ENCODE data around the gene FRMD4A. TPM values are rescaled to one million over a fixed set of nuclear protein-coding genes. Genes with fewer than 3 reads are reported as not detected.

Gene FRMD4A
- total and polyA plus RNA-seq, 3 donors from 2014 or later: 15.0 to 20.8 (median 18.7) TPM

GRCh38 chr10:13690281-13690825, 640.4 kb downstream of the FRMD4A start:
- no peaks in the 10 kb centered on the region for H3K27me3 ChIP-seq
- H3K9me3 ChIP-seq: no peaks in the 10 kb centered on the region
- DNase-seq: no peak
- intact Hi-C loops (cut with DNase I; ENCODE audit: low total_unique reads): no loop called here
- TF ChIP-seq POLR2A (IDR thresholded peaks at IDR 0.05): no peak
- TF ChIP-seq CTCF (IDR thresholded peaks at IDR 0.05): no peak
- no peak overlapping the region for H3K4me3 ChIP-seq
- WGBS, 2 donors: 86 to 88% methylated on average over 9 to 10 of the region's 10 CpGs
- no peaks in the 10 kb centered on the region for H3K36me3 ChIP-seq (ENCODE audit: low read depth, missing control alignments)
- no peaks in the 10 kb centered on the region for H3K4me1 ChIP-seq
- no peak overlapping the region for H3K27ac ChIP-seq

- WGBS, 2 donors: 68 to 74% methylated on average over 5 of the region's 5 CpGs
- no peak for DNase-seq
- intact Hi-C loops (cut with DNase I; ENCODE audit: low total_unique reads): no loop called here
- no peaks in the 10 kb centered on the region for H3K4me1 ChIP-seq
- H3K36me3 ChIP-seq (ENCODE audit: low read depth, missing control alignments): no peaks in the 10 kb centered on the region
- no peak overlapping the region for H3K27ac ChIP-seq
- TF ChIP-seq POLR2A (IDR thresholded peaks at IDR 0.05): no peak
- TF ChIP-seq CTCF (IDR thresholded peaks at IDR 0.05): no peak
- no peak overlapping the region for H3K4me3 ChIP-seq
- H3K9me3 ChIP-seq: no peaks in the 10 kb centered on the region
- H3K27me3 ChIP-seq: no peaks in the 10 kb centered on the region
These were observed 644.4 kb downstream of the FRMD4A start for GRCh38 chr10:13686331-13686752.

- Histone ChIP-seq H3K4me3 (no peak overlapping the region), H3K27ac (no peak overlapping the region), H3K36me3 (ENCODE audit: low read depth, missing control alignments) (no peaks in the 10 kb centered on the region), H3K4me1 (no peaks in the 10 kb centered on the region), H3K27me3 (no peaks in the 10 kb centered on the region), H3K9me3 (no peaks in the 10 kb centered on the region)
- DNase-seq: no peak
- TF ChIP-seq CTCF (IDR thresholded peaks at IDR 0.05) (no peak), POLR2A (IDR thresholded peaks at IDR 0.05) (no peak)
- intact Hi-C loops (cut with DNase I; ENCODE audit: low total_unique reads): no loop called here
- WGBS, 2 donors: 73 to 89% methylated on average over 5 of the region's 5 CpGs
These were observed 644.8 kb downstream of the FRMD4A start for GRCh38 chr10:13685885-13686284.

- 37 to 44% methylated on average over 6 of the region's 6 CpGs for WGBS, 2 donors
- TF ChIP-seq CTCF (IDR thresholded peaks at IDR 0.05) (no peak), POLR2A (IDR thresholded peaks at IDR 0.05) (no peak)
- H3K4me3 ChIP-seq: no peak overlapping the region
- intact Hi-C loops (cut with DNase I; ENCODE audit: low total_unique reads): no loop called here
- DNase-seq: no peak
- no peaks in the 10 kb centered on the region for H3K27me3 ChIP-seq
- no peaks in the 10 kb centered on the region for H3K9me3 ChIP-seq
- H3K36me3 ChIP-seq (ENCODE audit: low read depth, missing control alignments): no peaks in the 10 kb centered on the region
- no peaks in the 10 kb centered on the region for H3K4me1 ChIP-seq
- no peak overlapping the region for H3K27ac ChIP-seq
These were observed 645.8 kb downstream of the FRMD4A start for GRCh38 chr10:13684806-13685482.

Data from testis (tissue), 3 donors.